Left lung (tissue), 10 donors: Measurements from ENCODE around the gene MRPS27. TPM values are rescaled to one million over a fixed set of nuclear protein-coding genes. Genes with fewer than 3 reads are reported as not detected.
A peak's percentile ranks its signal among the peaks of the same experiment; 100 is the strongest.

ENCODE experiments used
- ATAC-seq: fragments of 200-7000 bp; cut with Tn5 transposase; one replicate; pipeline ENCODE4 v1.9.1; 2020; ENCODE audit warnings: moderate library complexity
- DNase-seq, 4 donors: peaks; one replicate each; pipeline ENCODE4 v3.0.0-alpha.2; 2013 to 2020
- H3K27ac ChIP-seq, 2 donors: fragments of 200-600 bp; sonication (generic) in 1 of 2; one replicate each; pipeline versions ENCODE4 v1.5.0 to v1.8.0; 2020 to 2021
- H3K27me3 ChIP-seq, 2 donors: fragments of 200-600 bp; sonication (generic) in 1 of 2; one replicate each; pipeline versions ENCODE4 v1.5.0 to v1.8.0; 2020 to 2021
- H3K36me3 ChIP-seq, 2 donors: fragments of 200-600 bp; sonication (generic) in 1 of 2; one replicate each; pipeline versions ENCODE4 v1.5.0 to v1.8.0; 2020 to 2021
- H3K4me1 ChIP-seq, 2 donors: fragments of 200-600 bp; one replicate each; pipeline ENCODE4 v1.8.0; 2021
- H3K4me3 ChIP-seq, 2 donors: fragments of 200-600 bp; sonication (generic) in 1 of 2; one replicate each; pipeline versions ENCODE4 v1.5.0 to v1.8.0; 2020 to 2021; ENCODE audit warnings: mild to moderate bottlenecking in 1 of 2
- H3K9me3 ChIP-seq, 2 donors: fragments of 200-600 bp; sonication (generic) in 1 of 2; one replicate each; pipeline versions ENCODE4 v1.5.0 to v1.8.0; 2020 to 2021
- intact Hi-C, 2 donors: fragments of 100-400 bp; cut with DNase I; formaldehyde crosslinking; loops; one replicate each; pipeline versions ENCODE4 v1.11.2 to v1.14.2; 2022
- polyA plus RNA-seq, 6 donors: library from polyadenylated mRNA; unstranded; fragments of 120-200 nt; gene quantifications; one replicate each; pipeline ENCODE4 v1.2.1, GENCODE V29; 2013; ENCODE audit not compliant: insufficient read length in 6 of 6
- total RNA-seq, 2 donors: library from RNA; stranded (reverse); fragmentation: NEBNext Ultra II Directional; extraction: Animal tissue kit (Norgen Biotek cat#: 25700); gene quantifications; one replicate each; pipeline ENCODE4 v1.2.1, GENCODE V29; 2021
- TF ChIP-seq, protein P1 (sequence below), 2 donors: fragments of 200-600 bp; sonication (generic) in 1 of 2; IDR thresholded peaks; one replicate each; pipeline versions ENCODE4 v1.5.0 to v1.8.0; 2021; ENCODE audit warnings: antibody characterized with exemption in 2 of 2
- donor health status: DM: no; HTN: yes; CAD: no.
- donor health status: DM: no; HTN: no; CAD: no.

MRPS27 gene
- total and polyA plus RNA-seq, 8 donors = 44.1 to 79.8 (median 65.4) TPM

DNA sequence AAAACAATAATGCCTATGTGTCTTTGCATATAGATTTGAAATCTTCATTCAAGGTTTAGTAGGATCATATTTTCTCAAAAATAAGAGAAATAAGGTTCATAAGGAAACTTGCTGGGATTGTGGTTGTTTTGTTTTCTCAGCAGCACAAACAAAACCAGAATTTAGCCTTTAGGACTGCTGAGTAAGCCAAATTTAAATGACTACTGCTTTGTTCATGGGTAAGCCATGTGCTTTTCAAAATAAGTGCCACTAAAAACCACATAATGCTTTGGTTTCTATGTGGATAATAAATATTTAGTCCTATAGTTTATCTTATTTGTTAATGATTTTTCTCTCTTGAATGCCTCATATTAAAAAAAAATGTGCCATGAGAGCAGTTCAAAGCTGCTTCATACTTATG is 38.9 kb upstream of the MRPS27 start:
- Histone ChIP-seq H3K36me3 (peaks cover 0 to 32% of the 10 kb centered on the region in 2 donors), H3K4me3 (no peak overlapping the region), H3K4me1 (peaks cover 0 to 2% of the 10 kb centered on the region in 2 donors), H3K27me3 (no peaks in the 10 kb centered on the region), H3K27ac (no peak overlapping the region), H3K9me3 (no peaks in the 10 kb centered on the region)
- intact Hi-C loops = no loop called here
- TF ChIP-seq, protein P1, sequence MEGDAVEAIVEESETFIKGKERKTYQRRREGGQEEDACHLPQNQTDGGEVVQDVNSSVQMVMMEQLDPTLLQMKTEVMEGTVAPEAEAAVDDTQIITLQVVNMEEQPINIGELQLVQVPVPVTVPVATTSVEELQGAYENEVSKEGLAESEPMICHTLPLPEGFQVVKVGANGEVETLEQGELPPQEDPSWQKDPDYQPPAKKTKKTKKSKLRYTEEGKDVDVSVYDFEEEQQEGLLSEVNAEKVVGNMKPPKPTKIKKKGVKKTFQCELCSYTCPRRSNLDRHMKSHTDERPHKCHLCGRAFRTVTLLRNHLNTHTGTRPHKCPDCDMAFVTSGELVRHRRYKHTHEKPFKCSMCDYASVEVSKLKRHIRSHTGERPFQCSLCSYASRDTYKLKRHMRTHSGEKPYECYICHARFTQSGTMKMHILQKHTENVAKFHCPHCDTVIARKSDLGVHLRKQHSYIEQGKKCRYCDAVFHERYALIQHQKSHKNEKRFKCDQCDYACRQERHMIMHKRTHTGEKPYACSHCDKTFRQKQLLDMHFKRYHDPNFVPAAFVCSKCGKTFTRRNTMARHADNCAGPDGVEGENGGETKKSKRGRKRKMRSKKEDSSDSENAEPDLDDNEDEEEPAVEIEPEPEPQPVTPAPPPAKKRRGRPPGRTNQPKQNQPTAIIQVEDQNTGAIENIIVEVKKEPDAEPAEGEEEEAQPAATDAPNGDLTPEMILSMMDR (IDR thresholded peaks at IDR 0.05) = no peak
- DNase-seq (no peak), ATAC-seq (no peak)

DNA sequence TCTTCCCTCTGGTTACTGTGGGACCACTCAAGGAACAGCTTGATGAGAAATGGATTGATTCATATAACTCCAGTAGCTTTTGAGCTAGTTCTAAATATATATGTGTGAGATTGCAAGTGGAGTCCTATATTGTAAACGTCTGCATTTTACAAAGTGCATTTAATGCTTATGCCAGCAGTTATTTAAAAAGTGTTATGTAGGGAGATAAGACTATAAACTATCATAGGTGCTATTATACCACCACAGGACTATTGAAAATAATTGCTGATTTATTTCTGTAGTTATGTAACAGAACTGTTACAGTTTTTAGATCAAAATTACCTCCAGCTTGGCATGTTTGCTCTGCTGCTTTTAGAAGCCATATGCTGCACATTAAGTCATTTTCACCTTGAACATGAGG is 36.3 kb upstream of the MRPS27 start:
- ATAC-seq (no peak), DNase-seq (no peak)
- H3K4me1 ChIP-seq = peaks cover 0 to 14% of the 10 kb centered on the region in 2 donors
- H3K27me3 ChIP-seq = no peaks in the 10 kb centered on the region
- intact Hi-C loops = no loop called here
- H3K27ac ChIP-seq = no peak overlapping the region
- H3K36me3 ChIP-seq = peaks cover 0 to 28% of the 10 kb centered on the region in 2 donors
- no peaks in the 10 kb centered on the region for H3K9me3 ChIP-seq
- TF ChIP-seq, protein P1 (IDR thresholded peaks at IDR 0.05) = no peak
- no peak overlapping the region for H3K4me3 ChIP-seq

DNA sequence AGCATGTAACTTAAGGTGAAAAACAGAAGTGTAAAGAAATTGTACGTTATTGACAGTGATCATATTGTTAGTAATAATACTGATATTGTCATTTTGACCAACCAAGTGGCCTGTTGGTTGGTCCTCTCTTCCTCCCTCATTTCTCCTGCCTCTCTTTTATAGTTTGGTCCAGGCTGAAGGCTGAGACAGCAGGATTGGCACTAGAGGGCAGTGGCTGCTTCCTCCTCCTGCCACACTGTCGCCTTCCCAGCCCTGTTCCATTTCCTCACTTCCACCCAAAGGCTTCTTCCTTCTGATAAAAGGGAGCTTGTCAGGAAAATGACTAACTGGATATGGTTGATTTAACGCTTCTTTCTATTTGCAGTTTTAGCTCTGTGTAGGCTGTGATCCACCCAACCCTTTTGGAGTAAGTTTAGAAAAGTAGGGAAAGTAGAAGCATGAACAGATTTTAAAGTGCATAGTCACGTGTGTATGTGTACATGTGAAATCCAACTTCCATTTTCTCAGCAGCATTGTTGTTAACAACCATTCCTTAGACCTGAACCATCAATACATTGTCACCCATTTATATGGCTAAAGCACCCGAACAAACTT is 35.8 kb upstream of the MRPS27 start:
- TF ChIP-seq, protein P1 (IDR thresholded peaks at IDR 0.05) = peak; percentile 26 to 27
- Histone ChIP-seq H3K27ac (no peak overlapping the region), H3K4me1 (peaks cover 0 to 18% of the 10 kb centered on the region in 2 donors), H3K36me3 (peaks cover 0 to 23% of the 10 kb centered on the region in 2 donors), H3K9me3 (no peaks in the 10 kb centered on the region), H3K4me3 (no peak overlapping the region), H3K27me3 (no peaks in the 10 kb centered on the region)
- ATAC-seq (peak; percentile 83), DNase-seq (peak in 1 of 4 donors; percentile 27)
- intact Hi-C loops = no loop called here

DNA sequence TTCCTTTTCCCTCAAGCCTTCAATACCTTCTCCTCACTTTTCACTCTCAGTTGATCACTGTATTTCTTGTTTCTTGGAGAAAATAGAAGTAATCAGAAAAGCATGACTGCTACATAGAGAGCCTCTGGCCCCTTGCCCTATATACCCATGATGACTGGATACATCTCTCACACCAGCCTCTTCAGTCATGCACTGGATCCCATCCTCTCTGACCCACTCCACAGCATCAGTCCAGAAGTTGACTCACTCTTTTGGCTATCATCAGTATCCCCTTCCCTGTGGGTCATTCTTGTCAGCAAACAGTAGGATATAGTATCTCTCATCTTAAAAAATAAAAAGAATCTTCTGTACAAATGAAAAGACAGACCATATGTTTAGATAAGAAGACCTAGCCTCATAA is 33.0 kb upstream of the MRPS27 start:
- H3K27me3 ChIP-seq = no peaks in the 10 kb centered on the region
- H3K36me3 ChIP-seq = no peaks in the 10 kb centered on the region
- intact Hi-C loops = no loop called here
- H3K4me3 ChIP-seq = no peak overlapping the region
- DNase-seq (no peak), ATAC-seq (no peak)
- H3K27ac ChIP-seq = peak overlapping the region in 1 of 2 donors; percentile 55
- H3K4me1 ChIP-seq = peaks cover 0 to 32% of the 10 kb centered on the region in 2 donors
- TF ChIP-seq, protein P1 (IDR thresholded peaks at IDR 0.05) = no peak
- H3K9me3 ChIP-seq = no peaks in the 10 kb centered on the region

DNA sequence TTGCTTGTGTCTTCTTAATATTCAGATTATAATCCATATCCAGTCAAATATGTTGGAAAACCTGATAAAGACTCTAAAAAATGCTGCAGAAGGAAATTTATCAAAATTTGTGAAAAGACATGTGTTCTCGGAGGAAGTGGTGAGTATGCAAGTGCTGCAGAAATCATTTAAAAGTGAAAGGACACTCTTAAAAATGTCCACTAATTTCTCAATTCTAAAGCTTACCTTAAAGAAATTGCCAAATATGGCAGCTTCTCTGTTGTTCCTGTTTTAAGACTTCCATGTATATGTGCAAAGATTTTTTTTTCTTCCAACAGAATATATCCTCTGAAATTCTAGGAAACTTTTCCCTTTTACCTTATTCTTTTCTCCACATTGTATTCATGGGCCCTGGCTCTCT is 32.6 kb upstream of the MRPS27 start:
- no peaks in the 10 kb centered on the region for H3K9me3 ChIP-seq
- H3K4me3 ChIP-seq = no peak overlapping the region
- TF ChIP-seq, protein P1 (IDR thresholded peaks at IDR 0.05) = no peak
- ATAC-seq = no peak
- no peak for DNase-seq
- H3K27me3 ChIP-seq = no peaks in the 10 kb centered on the region
- H3K36me3 ChIP-seq = no peaks in the 10 kb centered on the region
- intact Hi-C loops = no loop called here
- H3K27ac ChIP-seq = peak overlapping the region in 1 of 2 donors; percentile 55
- peaks cover 0 to 32% of the 10 kb centered on the region in 2 donors for H3K4me1 ChIP-seq
